HG03432 (cell line): Measurements from ENCODE around the gene DNMT3A.
"Not testable (repeated sequence)": the region's sequence is repeated elsewhere in the genome, so short reads cannot be mapped to it uniquely, and the experiment has no call there.

ENCODE experiments used
- ATAC-seq: cut with Tn5 transposase; IDR thresholded peaks from one replicate; pipeline ENCODE4 v1.9.1; 2021; ENCODE audit warnings: mild to moderate bottlenecking, moderate library complexity; ENCODE audit not compliant: unreplicated experiment

Gene DNMT3A

DNA sequence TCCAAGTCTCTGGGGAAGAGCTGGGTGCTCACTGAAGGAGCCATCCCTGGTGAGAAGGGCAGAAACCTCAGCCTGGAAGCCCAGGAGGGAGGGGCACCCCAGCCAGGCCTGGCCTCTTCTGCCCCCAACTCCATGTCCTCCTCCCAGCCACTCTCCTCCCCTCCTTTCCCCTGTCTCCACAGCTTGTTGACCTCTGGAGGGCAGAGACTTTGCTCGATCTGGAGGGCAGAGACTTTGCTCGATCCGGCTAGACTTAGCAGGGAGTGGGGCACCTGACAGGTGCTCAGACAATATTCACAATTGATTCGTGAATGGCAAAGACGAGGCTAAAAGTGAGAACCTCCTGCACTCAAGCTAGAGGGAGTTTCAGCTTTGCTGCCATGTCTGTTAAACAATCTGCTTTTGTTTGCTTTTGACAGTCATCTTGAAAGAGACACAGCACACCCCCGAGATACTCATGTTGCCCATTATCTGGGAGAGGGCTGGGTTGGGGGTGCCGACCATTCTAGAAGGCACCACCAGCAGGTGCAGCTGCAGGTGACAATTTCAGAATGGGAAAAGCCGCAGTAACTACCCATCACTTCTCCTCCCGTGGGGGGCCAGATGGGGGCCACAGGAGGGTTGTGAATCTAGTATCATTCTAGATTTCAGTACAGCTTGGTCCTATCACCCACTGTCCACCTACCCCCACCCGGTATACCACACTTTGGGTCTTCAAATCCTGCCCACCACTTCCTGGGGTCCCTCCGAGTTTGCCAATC, 54.8 kb downstream of the DNMT3A start:
- no peak for ATAC-seq

DNA sequence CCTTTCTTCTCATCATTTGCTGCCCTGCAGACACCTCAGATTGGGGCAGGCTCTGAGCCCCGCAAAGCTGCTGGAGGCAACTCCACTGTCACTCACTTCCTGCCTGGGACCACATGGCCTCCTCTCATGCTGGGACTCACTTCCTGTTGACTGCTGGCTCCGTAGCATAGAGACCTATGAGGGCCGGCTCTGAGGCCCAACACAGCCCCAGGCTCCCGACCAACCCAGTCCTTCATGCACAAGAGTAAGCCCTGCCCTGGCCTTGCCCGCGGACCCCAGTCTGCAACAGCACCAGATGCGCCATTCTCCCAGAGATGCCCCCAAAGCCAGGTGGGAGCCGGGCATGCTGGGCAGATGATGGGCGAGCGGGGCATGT, 55.7 kb downstream of the DNMT3A start:
- ATAC-seq: peak; percentile 67

DNA sequence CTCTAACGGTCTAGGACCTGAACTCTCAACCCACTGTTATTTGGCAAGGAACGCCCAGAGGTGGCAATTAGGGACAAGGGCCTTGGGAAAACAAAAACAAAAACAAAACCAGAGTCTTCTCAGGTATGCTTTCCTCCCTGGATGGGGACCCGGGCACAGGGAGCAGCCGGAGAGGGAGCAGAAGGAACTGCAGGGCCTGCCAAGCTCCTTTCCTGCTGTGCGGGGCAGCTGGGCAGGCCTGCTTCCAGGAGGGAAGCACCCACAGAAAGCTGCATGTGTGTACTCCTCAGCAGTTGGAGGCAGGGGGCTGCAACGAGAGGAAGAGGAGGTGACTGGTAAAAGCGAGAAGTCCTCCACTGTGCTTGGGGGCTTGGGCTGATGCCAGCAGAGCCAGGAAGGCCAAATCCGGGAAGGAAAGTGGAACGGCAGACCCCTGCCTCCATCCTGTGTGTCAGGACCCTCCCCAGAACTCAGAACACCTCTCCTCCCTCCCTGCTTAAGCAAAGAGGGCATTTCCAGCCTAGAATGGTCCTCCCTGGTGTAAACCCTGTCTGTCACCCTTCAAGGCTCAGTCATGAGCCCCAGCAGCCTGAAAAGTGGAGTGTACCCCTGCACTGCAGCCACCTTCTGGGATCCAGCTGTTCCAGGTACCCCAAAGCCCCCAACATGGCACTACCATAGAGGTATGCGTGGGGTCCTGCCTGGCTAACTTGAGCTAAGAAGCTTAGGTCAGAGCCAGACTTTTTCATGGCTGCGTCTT, 56.3 kb downstream of the DNMT3A start:
- no peak for ATAC-seq

DNA sequence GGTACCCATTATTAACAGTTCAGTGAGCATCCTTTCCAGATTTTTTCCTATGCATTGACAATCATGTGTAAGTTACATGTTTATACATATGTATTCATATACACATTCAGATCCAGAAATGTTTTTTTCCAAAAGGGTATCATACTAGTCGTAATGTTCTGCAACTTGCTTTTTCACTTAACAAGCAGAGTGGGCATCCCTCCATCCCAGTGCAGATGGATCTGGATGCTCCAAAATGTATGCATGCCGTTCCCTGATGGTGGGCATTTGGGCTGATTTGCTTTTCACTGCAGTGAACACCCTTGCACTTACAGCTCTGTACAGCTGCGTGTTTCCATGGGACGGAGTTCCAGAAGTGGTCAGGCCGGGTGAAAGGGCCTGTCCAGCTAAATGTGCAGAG, 57.0 kb downstream of the DNMT3A start:
- no peak for ATAC-seq

DNA sequence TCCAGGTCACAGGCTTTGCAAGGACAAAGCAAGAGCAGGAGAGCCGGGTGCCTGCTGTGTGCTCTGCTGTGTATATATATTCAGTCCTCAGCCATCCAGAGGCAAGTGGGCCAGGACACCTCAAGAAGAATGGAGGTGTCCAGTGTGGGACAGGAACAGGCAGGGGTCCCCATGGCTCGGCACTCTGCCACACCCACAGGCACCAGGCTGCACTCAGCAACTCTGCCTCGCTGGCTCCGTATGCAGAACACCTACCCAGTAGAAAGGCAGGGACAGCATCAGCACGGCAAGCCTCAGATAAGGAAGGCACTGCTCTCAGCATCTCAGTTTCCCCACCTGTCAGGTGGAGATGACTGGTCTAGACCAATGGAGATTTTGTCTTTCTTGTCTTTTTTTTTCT, 57.8 kb downstream of the DNMT3A start:
- ATAC-seq: no peak

DNA sequence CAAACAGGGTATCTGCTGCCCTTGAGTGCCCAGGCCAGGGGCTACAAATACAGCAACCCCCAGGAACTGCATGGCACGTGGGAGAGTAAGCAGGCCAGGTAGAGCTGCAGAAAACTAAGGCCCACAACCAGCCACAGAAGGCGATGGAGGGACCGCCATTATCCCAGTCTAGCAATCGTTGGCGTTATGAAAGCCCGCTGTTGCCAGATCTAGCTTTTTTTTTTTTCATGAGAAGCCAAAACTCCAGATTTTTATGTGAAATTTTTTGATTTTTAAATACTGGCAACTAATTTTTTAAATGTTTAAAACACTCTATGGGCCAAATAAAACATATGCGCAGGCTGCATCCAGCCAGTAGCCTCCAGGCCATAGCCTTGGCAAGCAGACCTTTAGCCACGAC, 59.8 kb downstream of the DNMT3A start:
- ATAC-seq: no peak

DNA sequence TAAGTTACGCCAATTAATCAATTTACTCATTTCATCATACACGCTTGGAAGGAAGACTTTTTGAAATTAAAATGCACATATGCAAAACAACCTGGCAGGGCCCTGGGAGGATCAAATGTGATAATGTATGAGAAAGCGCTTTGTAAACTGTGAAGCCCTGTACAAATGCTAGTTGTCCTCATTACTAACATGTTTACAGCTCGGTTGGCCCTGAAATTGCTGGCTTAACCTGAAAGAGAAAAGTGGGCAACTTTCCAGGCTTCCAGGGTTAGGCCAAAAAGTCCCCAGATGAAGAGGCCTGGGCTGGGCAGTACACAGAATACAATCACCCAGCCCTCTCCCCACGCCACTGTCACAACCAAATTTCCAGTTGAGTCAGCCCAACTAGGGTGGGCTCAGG, 60.2 kb downstream of the DNMT3A start:
- no peak for ATAC-seq

DNA sequence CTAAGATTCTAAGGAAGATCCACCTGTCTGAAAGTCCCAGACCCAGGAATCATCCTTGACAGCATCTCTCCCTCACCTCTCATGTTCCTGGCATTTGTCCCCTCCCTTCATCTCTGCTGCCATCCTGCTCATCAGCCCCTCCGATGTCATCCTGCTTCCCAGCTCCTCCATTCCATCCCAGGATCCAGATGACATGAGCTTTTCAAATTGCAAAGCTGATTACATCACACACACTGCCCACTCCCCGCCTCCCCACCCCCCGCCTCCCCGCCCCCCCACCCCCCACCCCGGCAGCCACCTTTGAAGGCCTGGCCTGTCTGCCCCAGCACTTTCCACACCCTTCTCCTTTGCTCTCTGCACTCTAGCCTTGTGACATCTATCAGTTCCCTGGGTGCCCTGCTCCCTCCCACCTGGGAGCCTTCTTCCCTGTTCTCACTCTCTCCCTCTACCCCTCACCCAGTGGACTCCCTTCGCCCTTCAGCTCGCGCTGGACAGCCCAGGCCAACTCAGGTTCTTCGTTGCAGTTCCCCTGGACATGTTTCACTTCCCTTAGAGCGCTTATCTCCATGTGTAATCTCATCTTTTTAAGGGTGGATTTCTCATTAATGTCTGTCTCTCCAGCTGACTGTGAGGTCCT, 61.6 kb downstream of the DNMT3A start:
- no peak for ATAC-seq

DNA sequence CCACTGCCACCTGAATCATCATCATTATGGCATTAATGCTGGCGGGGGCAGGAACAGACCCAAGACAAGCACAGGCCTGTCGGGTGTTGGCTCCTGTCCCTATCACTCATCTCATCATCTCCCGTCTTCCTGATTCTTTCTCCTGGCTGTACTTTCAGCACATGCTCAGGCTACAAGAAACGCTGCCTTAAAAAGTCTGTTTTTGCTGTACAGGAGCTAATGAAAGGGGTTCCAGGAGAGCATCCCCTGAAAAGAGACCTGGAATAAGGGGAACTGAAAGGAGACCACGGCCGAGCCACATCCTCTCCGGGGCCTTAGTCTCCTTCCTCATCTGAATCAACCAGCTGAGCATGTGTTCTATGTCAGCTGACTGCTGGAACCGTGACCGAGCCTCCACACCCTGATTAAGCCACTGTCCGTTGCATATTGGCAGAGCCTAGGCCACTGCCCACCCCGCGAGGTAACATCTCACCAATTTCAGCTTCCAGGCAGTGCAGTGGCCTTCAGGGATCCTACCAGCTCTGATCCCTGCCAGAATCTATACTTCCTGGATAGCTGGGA, 62.6 kb downstream of the DNMT3A start:
- peak; percentile 84 for ATAC-seq

DNA sequence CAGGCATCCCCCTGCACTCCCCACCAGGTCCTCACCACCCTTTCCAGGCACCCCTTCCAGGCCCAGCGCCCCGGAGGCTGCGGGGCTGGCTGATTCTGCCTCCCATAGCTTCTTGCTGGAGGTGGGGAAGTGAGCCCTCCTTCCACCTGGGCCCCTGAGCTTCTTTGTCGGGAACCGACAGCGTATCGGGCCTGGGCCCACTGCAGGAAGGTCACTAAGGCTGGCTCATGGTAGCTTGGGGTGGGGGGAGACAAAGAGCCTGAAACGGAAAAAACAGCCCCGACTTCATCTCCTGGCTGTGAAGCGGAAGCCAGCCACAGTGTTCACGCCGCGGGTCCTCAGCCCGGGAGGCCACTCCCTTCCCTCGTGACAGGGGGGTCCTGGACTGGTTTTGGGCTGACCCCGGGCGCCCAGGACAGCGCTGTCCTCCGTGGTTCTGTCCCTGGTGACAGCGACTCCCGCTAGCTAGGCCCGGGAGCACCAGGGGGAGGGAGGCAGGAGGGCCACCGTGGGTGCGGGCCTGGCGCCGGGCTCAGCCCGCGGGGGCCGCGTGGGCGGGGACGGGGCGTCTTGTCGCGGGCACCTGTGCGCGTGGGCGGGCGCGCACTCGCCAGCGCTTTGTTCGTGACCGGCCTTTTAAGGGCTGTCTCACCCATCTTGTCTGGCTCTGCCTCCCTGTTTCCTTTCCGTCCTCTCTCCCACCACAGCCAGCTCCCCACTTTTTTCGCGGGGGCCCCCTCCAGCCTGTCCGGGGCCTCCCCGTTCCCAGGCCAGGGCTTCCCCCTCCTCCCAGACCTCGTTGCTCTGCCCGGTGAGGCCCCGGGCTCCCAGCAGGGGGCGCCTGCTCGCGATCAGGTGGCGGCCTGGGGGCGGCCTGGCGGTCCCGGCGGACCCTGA, 64.9 kb downstream of the DNMT3A start:
- peak; percentile 41 for ATAC-seq

DNA sequence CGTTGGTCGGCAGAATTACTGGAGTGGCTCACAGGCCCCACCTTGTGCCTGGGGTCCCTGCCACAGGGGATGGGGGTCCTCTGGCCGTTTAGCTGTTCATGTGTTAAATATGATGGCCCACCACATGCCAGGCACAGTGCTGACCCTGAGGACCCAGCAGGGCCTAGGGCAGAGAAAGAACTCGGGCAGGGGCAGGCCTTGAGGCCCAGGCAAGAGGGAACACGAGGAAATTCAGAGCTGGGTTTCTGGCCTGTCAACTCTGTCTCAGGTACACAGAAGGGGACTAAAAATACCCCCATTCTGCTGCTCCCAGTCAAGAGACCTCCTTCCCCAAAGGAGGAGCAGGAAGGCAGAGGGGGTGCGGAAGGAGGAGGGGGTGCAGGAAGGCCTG, 66.2 kb downstream of the DNMT3A start:
- no peak for ATAC-seq

DNA sequence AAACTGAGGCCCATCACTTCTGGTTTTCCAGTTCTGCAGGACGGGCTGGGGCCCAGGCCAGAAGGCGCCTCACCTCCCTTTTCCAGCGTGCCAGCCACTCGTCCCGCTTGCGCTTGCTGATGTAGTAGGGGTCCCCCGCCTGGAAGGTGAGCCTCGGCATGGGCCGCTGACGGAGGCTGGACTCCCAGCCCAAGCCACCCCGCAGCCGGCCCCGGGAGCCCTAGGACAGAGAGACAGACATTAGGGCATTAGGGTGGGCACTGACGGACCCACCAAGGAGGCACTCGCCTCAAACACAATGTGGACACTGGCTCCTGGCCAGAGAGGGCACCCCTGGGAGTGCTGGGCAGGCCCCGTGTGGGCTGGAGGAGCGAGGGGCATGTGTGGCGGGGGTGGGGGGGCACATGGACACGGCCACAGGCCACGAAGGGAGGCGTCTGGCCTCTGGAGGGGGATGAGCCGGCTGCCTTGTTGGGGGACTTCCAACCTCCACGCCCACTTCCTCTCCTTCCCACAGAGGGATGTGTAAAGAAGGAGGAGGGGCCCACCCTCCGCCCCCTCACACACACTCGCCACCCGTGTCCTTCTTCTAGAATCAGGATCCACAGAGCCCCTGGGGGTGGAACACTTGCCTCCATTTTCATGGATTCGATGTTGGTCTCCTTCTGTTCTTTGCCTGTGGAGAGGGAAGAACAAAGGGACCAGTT, 66.7 kb downstream of the DNMT3A start:
- ATAC-seq: no peak

DNA sequence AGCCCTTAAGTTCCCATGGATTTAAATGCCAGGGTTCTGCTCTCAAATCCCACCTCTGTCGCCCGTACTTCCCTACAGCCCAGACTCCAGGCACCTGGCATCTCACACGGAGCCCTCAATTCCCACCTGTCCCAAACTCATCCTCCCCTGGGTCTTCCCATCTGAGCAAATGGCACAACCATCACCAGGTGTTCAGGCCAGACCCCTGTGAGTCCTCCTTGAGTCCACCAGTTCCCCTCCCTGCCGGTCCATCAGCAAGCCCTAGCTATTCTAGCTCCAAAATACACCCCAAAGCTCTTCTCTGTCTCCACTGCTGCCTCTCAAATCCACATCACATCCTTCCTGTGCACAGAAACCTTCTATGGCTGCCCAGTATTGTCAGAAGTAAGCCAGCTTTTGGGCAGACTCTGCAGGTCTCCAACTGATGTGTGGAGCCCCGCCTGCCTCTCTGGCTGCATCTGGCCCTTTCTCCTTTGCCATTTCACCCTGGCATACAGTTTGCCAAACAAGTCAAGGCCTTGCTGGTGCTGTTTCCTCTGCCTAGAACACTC, 67.7 kb downstream of the DNMT3A start:
- no peak for ATAC-seq

DNA sequence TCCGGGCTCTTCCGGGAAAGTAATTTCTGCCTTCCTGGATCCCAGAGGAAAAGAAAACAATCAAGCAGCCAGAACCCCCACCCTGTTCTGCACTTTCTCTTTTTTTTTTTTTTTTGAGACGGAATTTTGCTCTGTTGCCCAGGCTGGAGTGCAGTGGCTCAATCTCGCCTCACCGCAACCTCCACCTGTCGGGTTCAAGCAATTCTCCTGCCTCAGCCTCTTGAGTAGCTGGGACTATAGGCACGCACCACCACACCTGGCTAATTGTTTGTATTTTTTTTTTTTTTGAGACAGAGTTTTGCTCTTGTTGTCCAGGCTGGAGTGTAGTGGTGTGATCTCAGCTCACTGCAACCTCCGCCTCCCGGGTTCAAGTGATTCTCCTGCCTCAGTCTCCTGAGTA, 69.0 kb downstream of the DNMT3A start:
- ATAC-seq: not testable (repeated sequence)

DNA sequence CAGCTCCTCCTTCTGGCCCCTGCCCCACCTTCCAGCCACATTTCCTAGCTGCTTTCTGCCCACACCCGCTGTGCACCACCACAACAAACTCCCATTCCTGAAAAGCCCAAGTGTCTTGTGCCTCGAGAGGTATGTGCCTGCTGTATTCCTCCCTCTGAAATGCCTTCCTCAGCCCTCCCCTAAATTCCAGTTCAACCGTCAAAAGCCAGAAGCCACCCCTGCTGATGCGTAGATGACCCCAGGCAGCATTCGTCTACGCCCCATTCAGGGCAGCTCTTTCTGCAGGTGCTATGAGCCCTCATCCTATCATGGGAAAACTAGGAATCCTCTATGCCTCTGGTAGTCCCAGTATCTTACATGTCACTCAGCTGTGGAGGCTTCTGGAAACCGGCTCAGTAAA, 71.7 kb downstream of the DNMT3A start:
- ATAC-seq: no peak

DNA sequence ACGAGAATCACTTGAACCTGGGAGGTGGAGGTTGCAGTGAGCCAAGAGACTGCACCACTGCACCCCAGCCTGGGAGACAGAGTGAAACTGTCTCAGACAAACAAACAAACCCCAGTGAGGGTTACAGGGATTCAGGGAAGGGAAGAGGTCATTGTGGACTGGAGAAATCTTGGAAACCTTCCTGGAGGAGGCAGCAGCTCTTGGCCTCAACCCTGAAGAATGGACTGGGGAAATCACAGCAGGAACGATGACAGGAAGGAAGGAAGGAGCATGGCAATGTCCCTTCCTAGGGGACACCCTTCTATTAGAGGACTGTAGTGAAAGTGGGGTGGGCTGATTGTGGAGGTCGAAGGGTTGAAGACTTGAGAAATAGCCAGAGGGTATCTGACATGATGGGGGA, 72.5 kb downstream of the DNMT3A start:
- no peak for ATAC-seq

DNA sequence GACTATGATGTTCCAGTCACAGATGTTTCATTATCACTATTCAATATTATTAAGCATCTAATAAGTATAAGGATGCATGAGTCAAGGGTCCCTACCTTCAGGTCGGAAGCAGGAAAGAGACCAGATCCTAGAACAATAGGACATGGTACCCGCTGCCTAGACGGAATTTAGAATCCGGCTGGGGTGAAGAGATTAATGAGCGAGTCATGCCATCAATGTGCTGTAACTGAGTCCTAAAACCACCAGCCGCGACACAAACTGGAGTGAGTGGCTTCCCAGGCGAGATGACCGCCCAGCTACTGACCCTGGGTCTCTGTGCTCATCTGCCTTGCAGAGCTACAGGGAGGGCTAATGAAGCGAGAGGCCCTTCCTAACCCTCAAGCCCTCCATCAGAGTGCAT, 73.6 kb downstream of the DNMT3A start:
- no peak for ATAC-seq

DNA sequence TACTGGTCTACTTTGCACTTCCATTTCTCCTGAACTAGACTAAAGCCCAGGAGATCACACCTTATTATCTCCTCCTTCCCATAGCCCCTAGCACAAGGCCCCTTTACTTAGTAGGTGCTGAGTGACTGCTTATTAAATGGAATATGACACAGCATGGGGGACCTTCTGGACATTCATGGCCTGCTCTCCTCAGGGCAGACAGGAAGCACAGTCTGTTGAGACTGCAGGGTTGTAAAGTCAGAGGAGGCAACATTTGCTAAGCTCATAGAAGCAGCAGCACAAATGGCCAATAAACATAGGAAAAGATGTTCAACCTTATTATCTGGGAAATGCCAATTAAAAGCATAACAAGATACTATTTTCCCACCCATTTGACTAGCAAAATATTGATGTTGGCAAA, 75.3 kb downstream of the DNMT3A start:
- no peak for ATAC-seq

DNA sequence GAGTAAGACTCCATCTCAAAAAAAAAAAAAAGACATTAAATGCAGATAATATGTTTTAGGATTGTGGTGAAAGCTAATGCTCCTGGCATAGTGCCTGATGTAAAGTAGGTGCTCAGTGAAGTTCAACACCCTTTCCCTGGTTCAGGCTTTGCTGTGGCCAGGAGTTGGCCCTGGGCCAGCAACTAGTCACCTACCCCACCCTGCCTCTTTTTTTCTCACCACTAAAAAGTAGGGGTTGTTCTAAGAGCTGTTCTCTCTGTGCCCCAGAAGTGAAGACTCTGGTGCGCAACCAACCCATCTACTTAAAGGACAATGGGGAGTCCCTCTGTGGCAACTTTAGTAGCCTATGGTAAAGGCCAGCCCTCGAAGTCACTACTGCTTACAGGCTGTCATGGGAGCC, 75.9 kb downstream of the DNMT3A start:
- no peak for ATAC-seq

DNA sequence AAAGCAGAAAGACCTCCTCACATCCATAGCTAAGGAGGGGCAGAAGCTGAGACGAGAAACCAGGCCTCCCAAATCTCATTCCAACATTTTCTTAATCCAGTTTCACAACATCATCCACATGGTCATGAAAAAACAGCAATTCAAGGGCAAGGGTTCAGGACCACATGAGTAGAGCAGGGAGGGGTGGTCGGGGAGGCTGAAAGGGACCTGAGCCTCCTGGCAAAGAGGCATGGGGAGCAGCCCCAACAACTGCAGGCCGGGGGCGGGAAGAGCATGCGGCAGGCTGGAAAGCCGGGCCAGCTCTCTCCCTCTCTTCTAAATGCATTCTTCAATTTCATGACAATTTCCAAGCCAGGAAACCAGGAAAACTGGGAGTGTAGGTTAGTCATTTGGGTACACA, 76.7 kb downstream of the DNMT3A start:
- ATAC-seq: no peak
